GM19328 (cell line): ENCODE data around the gene SERPINA5.

Experiments
- ATAC-seq: cut with Tn5 transposase; IDR thresholded peaks from one replicate; pipeline ENCODE4 v1.9.1; 2021; ENCODE audit warnings: mild to moderate bottlenecking, moderate library complexity; ENCODE audit not compliant: unreplicated experiment

Gene SERPINA5

GRCh38 chr14:94641632-94641955 lies 60.4 kb downstream of the SERPINA5 start:
- ATAC-seq: no peak
